DMS 273 treated with DMSO at 0.1 percent for 48 hours (cell line): ENCODE results near the gene FMN1.
"Not testable (repeated sequence)": the region's sequence is repeated elsewhere in the genome, so short reads cannot be mapped to it uniquely, and the experiment has no call there.

Source experiments
- DNase-seq: peaks from one replicate; lab custom pipeline; 2025; lab: John Stamatoyannopoulos, UW

Gene FMN1

GRCh38 chr15:33089878-33090757 lies 104.4 kb downstream of the FMN1 start:
- no peak for DNase-seq

GRCh38 chr15:33089165-33089877 lies 105.2 kb downstream of the FMN1 start:
- DNase-seq, result no peak

- no peak for DNase-seq
These were observed 107.9 kb downstream of the FMN1 start for GRCh38 chr15:33086500-33087121.

- no peak for DNase-seq
These were observed 109.9 kb downstream of the FMN1 start for GRCh38 chr15:33084661-33085060.

GRCh38 chr15:33083232-33084081 lies 111.1 kb downstream of the FMN1 start:
- no peak for DNase-seq

GRCh38 chr15:33080006-33080405 lies 114.5 kb downstream of the FMN1 start:
- DNase-seq, result no peak

GRCh38 chr15:33078607-33079006 lies 115.9 kb downstream of the FMN1 start:
- no peak for DNase-seq

GRCh38 chr15:33076937-33077336 lies 117.6 kb downstream of the FMN1 start:
- no peak for DNase-seq

GRCh38 chr15:33074942-33075341 lies 119.6 kb downstream of the FMN1 start:
- DNase-seq, result no peak

- DNase-seq, result no peak
These were observed 120.3 kb downstream of the FMN1 start for GRCh38 chr15:33074212-33074611.

GRCh38 chr15:33071451-33071850 lies 123.1 kb downstream of the FMN1 start:
- DNase-seq, result no peak

- DNase-seq, result not testable (repeated sequence)
These were observed 124.6 kb downstream of the FMN1 start for GRCh38 chr15:33069903-33070302.

GRCh38 chr15:33069161-33069560 lies 125.4 kb downstream of the FMN1 start:
- DNase-seq, result no peak

- DNase-seq, result no peak
These were observed 126.0 kb downstream of the FMN1 start for GRCh38 chr15:33068511-33068990.

GRCh38 chr15:33068007-33068481 lies 126.5 kb downstream of the FMN1 start:
- DNase-seq, result no peak

- DNase-seq, result no peak
These were observed 127.1 kb downstream of the FMN1 start for GRCh38 chr15:33067456-33067855.

- DNase-seq, result no peak
These were observed 127.9 kb downstream of the FMN1 start for GRCh38 chr15:33066584-33066983.

- DNase-seq, result no peak
These were observed 129.6 kb downstream of the FMN1 start for GRCh38 chr15:33064878-33065277.

- no peak for DNase-seq
These were observed 135.3 kb downstream of the FMN1 start for GRCh38 chr15:33059184-33059583.

GRCh38 chr15:33057845-33058244 lies 136.7 kb downstream of the FMN1 start:
- no peak for DNase-seq

GRCh38 chr15:33055962-33056361 lies 138.6 kb downstream of the FMN1 start:
- DNase-seq, result no peak

GRCh38 chr15:33051528-33051927 lies 143.0 kb downstream of the FMN1 start:
- DNase-seq, result no peak
